Measurements from ENCODE around the gene RIT1.
"Not testable (repeated sequence)": the region's sequence is repeated elsewhere in the genome, so short reads cannot be mapped to it uniquely, and the experiment has no call there.

The RIT1 gene

GRCh38 chr1:155931332-155932038 is 20.3 kb upstream of the RIT1 start:
- H3K27ac ChIP-seq (ENCODE audit: low read length) = no peak overlapping the region
- H3K4me3 ChIP-seq (ENCODE audit: low read length) = peak overlapping the region; percentile 42; the same call in 1 of the 2 replicates
- H3K9ac ChIP-seq (ENCODE audit: low read depth, low read length) = peak overlapping the region; percentile 33
- peaks cover 5% of the 10 kb centered on the region; the same call in 1 of the 2 replicates for H3K4me1 ChIP-seq (ENCODE audit: insufficient read depth, low read length)
- H3K9me3 ChIP-seq (ENCODE audit: insufficient read depth, low read depth, low read length) = no peaks in the 10 kb centered on the region
- no peaks in the 10 kb centered on the region for H3K27me3 ChIP-seq (ENCODE audit: insufficient read depth, low read length)
- peaks cover 72% of the 10 kb centered on the region for H3K36me3 ChIP-seq (ENCODE audit: insufficient read depth, low read depth, low read length)

- not testable (repeated sequence) for H3K27ac ChIP-seq (ENCODE audit: low read length); H3K9ac ChIP-seq (ENCODE audit: low read depth, low read length)
These were observed 19.6 kb upstream of the RIT1 start for GRCh38 chr1:155930725-155931124.

GRCh38 chr1:155929057-155929456 is 17.9 kb upstream of the RIT1 start:
- Histone ChIP-seq H3K4me3 (ENCODE audit: low read length) (no peak overlapping the region), H3K4me1 (ENCODE audit: insufficient read depth, low read length) (peaks cover 5% of the 10 kb centered on the region; the same call in 1 of the 2 replicates), H3K27ac (ENCODE audit: low read length) (no peak overlapping the region), H3K36me3 (ENCODE audit: insufficient read depth, low read depth, low read length) (peaks cover 97% of the 10 kb centered on the region), H3K27me3 (ENCODE audit: insufficient read depth, low read length) (no peaks in the 10 kb centered on the region), H3K9ac (ENCODE audit: low read depth, low read length) (no peak overlapping the region), H3K9me3 (ENCODE audit: insufficient read depth, low read depth, low read length) (no peaks in the 10 kb centered on the region)

More at GRCh38 chr1:155930725-155931124, 19.6 kb upstream of the RIT1 start:
- H3K4me1 ChIP-seq (ENCODE audit: insufficient read depth, low read length); H3K27me3 ChIP-seq (ENCODE audit: insufficient read depth, low read length); H3K4me3 ChIP-seq (ENCODE audit: low read length); H3K9me3 ChIP-seq (ENCODE audit: insufficient read depth, low read depth, low read length): not testable (repeated sequence)
- H3K36me3 ChIP-seq (ENCODE audit: insufficient read depth, low read depth, low read length) = peaks cover 80% of the 10 kb centered on the region

- Histone ChIP-seq H3K36me3 (ENCODE audit: insufficient read depth, low read depth, low read length) (peaks cover 100% of the 10 kb centered on the region), H3K4me1 (ENCODE audit: insufficient read depth, low read length) (no peaks in the 10 kb centered on the region), H3K9me3 (ENCODE audit: insufficient read depth, low read depth, low read length) (no peaks in the 10 kb centered on the region), H3K27ac (ENCODE audit: low read length) (no peak overlapping the region), H3K9ac (ENCODE audit: low read depth, low read length) (no peak overlapping the region), H3K27me3 (ENCODE audit: insufficient read depth, low read length) (no peaks in the 10 kb centered on the region), H3K4me3 (ENCODE audit: low read length) (no peak overlapping the region)
These were observed 14.4 kb upstream of the RIT1 start for GRCh38 chr1:155925506-155925905.

- H3K9me3 ChIP-seq (ENCODE audit: insufficient read depth, low read depth, low read length) = no peaks in the 10 kb centered on the region
These were observed 9.6 kb upstream of the RIT1 start for GRCh38 chr1:155920717-155921116.

GRCh38 chr1:155919801-155920200 is 8.7 kb upstream of the RIT1 start:
- Histone ChIP-seq H3K9ac (ENCODE audit: low read depth, low read length) (no peak overlapping the region), H3K4me3 (ENCODE audit: low read length) (no peak overlapping the region), H3K9me3 (ENCODE audit: insufficient read depth, low read depth, low read length) (no peaks in the 10 kb centered on the region), H3K27ac (ENCODE audit: low read length) (no peak overlapping the region), H3K4me1 (ENCODE audit: insufficient read depth, low read length) (no peaks in the 10 kb centered on the region), H3K36me3 (ENCODE audit: insufficient read depth, low read depth, low read length) (peaks cover 98% of the 10 kb centered on the region), H3K27me3 (ENCODE audit: insufficient read depth, low read length) (no peaks in the 10 kb centered on the region)

More at GRCh38 chr1:155920717-155921116, 9.6 kb upstream of the RIT1 start:
- H3K4me1 ChIP-seq (ENCODE audit: insufficient read depth, low read length) = no peaks in the 10 kb centered on the region
- no peak overlapping the region for H3K4me3 ChIP-seq (ENCODE audit: low read length)
- H3K27ac ChIP-seq (ENCODE audit: low read length) = no peak overlapping the region
- H3K36me3 ChIP-seq (ENCODE audit: insufficient read depth, low read depth, low read length) = peaks cover 98% of the 10 kb centered on the region
- no peak overlapping the region for H3K9ac ChIP-seq (ENCODE audit: low read depth, low read length)
- H3K27me3 ChIP-seq (ENCODE audit: insufficient read depth, low read length) = no peaks in the 10 kb centered on the region

- H3K4me1 ChIP-seq (ENCODE audit: insufficient read depth, low read length) = no peaks in the 10 kb centered on the region
- H3K36me3 ChIP-seq (ENCODE audit: insufficient read depth, low read depth, low read length) = peaks cover 98% of the 10 kb centered on the region
- H3K9me3 ChIP-seq (ENCODE audit: insufficient read depth, low read depth, low read length) = no peaks in the 10 kb centered on the region
- no peak overlapping the region for H3K4me3 ChIP-seq (ENCODE audit: low read length)
- H3K9ac ChIP-seq (ENCODE audit: low read depth, low read length) = no peak overlapping the region
- no peak overlapping the region for H3K27ac ChIP-seq (ENCODE audit: low read length)
- no peaks in the 10 kb centered on the region for H3K27me3 ChIP-seq (ENCODE audit: insufficient read depth, low read length)
These were observed 7.5 kb upstream of the RIT1 start for GRCh38 chr1:155918660-155919059.

GRCh38 chr1:155913969-155914757 is 3.0 kb upstream of the RIT1 start:
- H3K9ac ChIP-seq (ENCODE audit: low read depth, low read length) = no peak overlapping the region
- peaks cover 81% of the 10 kb centered on the region for H3K36me3 ChIP-seq (ENCODE audit: insufficient read depth, low read depth, low read length)
- H3K9me3 ChIP-seq (ENCODE audit: insufficient read depth, low read depth, low read length) = no peaks in the 10 kb centered on the region
- no peak overlapping the region for H3K27ac ChIP-seq (ENCODE audit: low read length)
- H3K4me1 ChIP-seq (ENCODE audit: insufficient read depth, low read length) = peaks cover 3% of the 10 kb centered on the region; the same call in 1 of the 2 replicates
- H3K27me3 ChIP-seq (ENCODE audit: insufficient read depth, low read length) = no peaks in the 10 kb centered on the region
- H3K4me3 ChIP-seq (ENCODE audit: low read length) = no peak overlapping the region

GRCh38 chr1:155912056-155912536 is 947 bp upstream of the RIT1 start:
- Histone ChIP-seq H3K4me3 (ENCODE audit: low read length) (peak overlapping the region; percentile 84; the same call in 1 of the 2 replicates), H3K9me3 (ENCODE audit: insufficient read depth, low read depth, low read length) (no peaks in the 10 kb centered on the region), H3K36me3 (ENCODE audit: insufficient read depth, low read depth, low read length) (peaks cover 76% of the 10 kb centered on the region), H3K9ac (ENCODE audit: low read depth, low read length) (no peak overlapping the region), H3K4me1 (ENCODE audit: insufficient read depth, low read length) (peaks cover 3% of the 10 kb centered on the region; the same call in 1 of the 2 replicates), H3K27ac (ENCODE audit: low read length) (no peak overlapping the region), H3K27me3 (ENCODE audit: insufficient read depth, low read length) (no peaks in the 10 kb centered on the region)

- Histone ChIP-seq H3K4me3 (ENCODE audit: low read length) (peak overlapping the region; percentile 84), H3K27me3 (ENCODE audit: insufficient read depth, low read length) (no peaks in the 10 kb centered on the region), H3K27ac (ENCODE audit: low read length) (no peak overlapping the region), H3K36me3 (ENCODE audit: insufficient read depth, low read depth, low read length) (peaks cover 74% of the 10 kb centered on the region), H3K9ac (ENCODE audit: low read depth, low read length) (peak overlapping the region; percentile 69), H3K9me3 (ENCODE audit: insufficient read depth, low read depth, low read length) (no peaks in the 10 kb centered on the region), H3K4me1 (ENCODE audit: insufficient read depth, low read length) (peaks cover 3% of the 10 kb centered on the region; the same call in 1 of the 2 replicates)
These were observed 478 bp downstream of the RIT1 start for GRCh38 chr1:155910621-155911121.

- peak overlapping the region; percentile 84 for H3K4me3 ChIP-seq (ENCODE audit: low read length)
- no peak overlapping the region for H3K27ac ChIP-seq (ENCODE audit: low read length)
These were observed 1.3 kb downstream of the RIT1 start for GRCh38 chr1:155909894-155910293.

More at GRCh38 chr1:155909894-155910293, 1.3 kb downstream of the RIT1 start:
- no peaks in the 10 kb centered on the region for H3K9me3 ChIP-seq (ENCODE audit: insufficient read depth, low read depth, low read length)
- no peak overlapping the region; the same call in 1 of the 2 replicates for H3K9ac ChIP-seq (ENCODE audit: low read depth, low read length)
- H3K27me3 ChIP-seq (ENCODE audit: insufficient read depth, low read length) = no peaks in the 10 kb centered on the region
- H3K4me1 ChIP-seq (ENCODE audit: insufficient read depth, low read length) = peaks cover 3% of the 10 kb centered on the region; the same call in 1 of the 2 replicates
- peaks cover 71% of the 10 kb centered on the region for H3K36me3 ChIP-seq (ENCODE audit: insufficient read depth, low read depth, low read length)
